Body of pancreas (tissue), 4 donors: Measurements from ENCODE around the gene FGF1.

ENCODE experiments used
- CTCF ChIP-seq, 7 experiments: fragments of 450-650 bp in 4 of 7; fragments of 200-600 bp in 3 of 7; sonication (generic) in 3 of 7; IDR thresholded peaks; one replicate each; pipeline ENCODE4 v1.5.1; 2016 to 2019; ENCODE audit warnings: antibody characterized with exemption in 7 of 7
- POLR2A ChIP-seq, 3 donors: fragments of 450-650 bp; IDR thresholded peaks; one replicate each; pipeline ENCODE4 v1.6.1; 2016; ENCODE audit warnings: antibody characterized with exemption in 3 of 3, mild to moderate bottlenecking in 2 of 3

GRCh38 chr5:142548739-142549275, 137.1 kb downstream of the FGF1 start:
- TF ChIP-seq CTCF (IDR thresholded peaks at IDR 0.05) = peak; percentile 29 to 62 (median 58)
- TF ChIP-seq POLR2A (IDR thresholded peaks at IDR 0.05) = no peak
